ENCODE data around the gene SYAP1. TPM values are rescaled to one million over a fixed set of nuclear protein-coding genes. Genes with fewer than 3 reads are reported as not detected.
A peak's percentile ranks its signal among the peaks of the same experiment; 100 is the strongest.
"Not testable (repeated sequence)": the region's sequence is repeated elsewhere in the genome, so short reads cannot be mapped to it uniquely, and the experiment has no call there.

The SYAP1 gene
- total RNA-seq, 2 experiments from 2014 or later, result 20.6 to 22.3 TPM

- peak; percentile 57 for DNase-seq
- peak within 1 kb of the TSS; percentile 75 for H3K27ac Mint-ChIP-seq
- H3K4me3 Mint-ChIP-seq, result peak within 1 kb of the TSS; percentile 83
- no peaks in the 10 kb centered on the region for H3K9me3 Mint-ChIP-seq
- peaks cover 4% of the 10 kb centered on the region for H3K36me3 Mint-ChIP-seq
- H3K27me3 Mint-ChIP-seq, result no peaks in the 10 kb centered on the region
- H3K4me1 Mint-ChIP-seq, result peaks cover 19% of the 10 kb centered on the region
Measured at GRCh38 chrX:16712548-16713155, 6.8 kb upstream of the SYAP1 start, which contains the start of gene CTPS2. CTPS2 (minus strand) TSS chrX:16712669; CDS start chrX:16702902, 9,767 bp downstream.

GRCh38 chrX:16714504-16714903 is 4.9 kb upstream of the SYAP1 start:
- H3K4me3 Mint-ChIP-seq, result no peak overlapping the region
- H3K36me3 Mint-ChIP-seq, result peaks cover 4% of the 10 kb centered on the region
- H3K4me1 Mint-ChIP-seq, result peaks cover 17% of the 10 kb centered on the region

GRCh38 chrX:16715638-16716037 is 3.8 kb upstream of the SYAP1 start:
- not testable (repeated sequence) for H3K9me3 Mint-ChIP-seq, DNase-seq, H3K4me3 Mint-ChIP-seq, H3K36me3 Mint-ChIP-seq, H3K27ac Mint-ChIP-seq, H3K27me3 Mint-ChIP-seq
- H3K4me1 Mint-ChIP-seq, result peaks cover 13% of the 10 kb centered on the region

More at GRCh38 chrX:16714504-16714903, 4.9 kb upstream of the SYAP1 start:
- no peaks in the 10 kb centered on the region for H3K9me3 Mint-ChIP-seq
- no peak for DNase-seq
- no peaks in the 10 kb centered on the region for H3K27me3 Mint-ChIP-seq
- H3K27ac Mint-ChIP-seq, result no peak overlapping the region

GRCh38 chrX:16716451-16716850 is 3.0 kb upstream of the SYAP1 start:
- not testable (repeated sequence) for H3K36me3 Mint-ChIP-seq, H3K9me3 Mint-ChIP-seq, DNase-seq, H3K27me3 Mint-ChIP-seq, H3K4me3 Mint-ChIP-seq, H3K27ac Mint-ChIP-seq
- H3K4me1 Mint-ChIP-seq, result peaks cover 12% of the 10 kb centered on the region

GRCh38 chrX:16718824-16719333 is 533 bp upstream of the SYAP1 start:
- peak overlapping the region; percentile 89 for H3K4me3 Mint-ChIP-seq
- H3K4me1 Mint-ChIP-seq, result peaks cover 9% of the 10 kb centered on the region
- no peaks in the 10 kb centered on the region for H3K27me3 Mint-ChIP-seq
- DNase-seq, result no peak
- H3K9me3 Mint-ChIP-seq, result no peaks in the 10 kb centered on the region
- H3K36me3 Mint-ChIP-seq, result peaks cover 7% of the 10 kb centered on the region
- peak overlapping the region; percentile 95 for H3K27ac Mint-ChIP-seq

- Mint-ChIP-seq H3K4me1 (peaks cover 9% of the 10 kb centered on the region), H3K9me3 (no peaks in the 10 kb centered on the region), H3K36me3 (peaks cover 7% of the 10 kb centered on the region), H3K27me3 (no peaks in the 10 kb centered on the region), H3K27ac (no peak overlapping the region), H3K4me3 (no peak overlapping the region)
- no peak for DNase-seq
Measured at GRCh38 chrX:16722481-16722880, 3.1 kb downstream of the SYAP1 start.

GRCh38 chrX:16725072-16725471 is 5.7 kb downstream of the SYAP1 start:
- Mint-ChIP-seq H3K36me3 (peaks cover 6% of the 10 kb centered on the region), H3K9me3 (no peaks in the 10 kb centered on the region), H3K4me3 (no peak overlapping the region), H3K27ac (no peak overlapping the region), H3K4me1 (peaks cover 9% of the 10 kb centered on the region), H3K27me3 (no peaks in the 10 kb centered on the region)
- no peak for DNase-seq

- not testable (repeated sequence) for H3K4me1 Mint-ChIP-seq, H3K27ac Mint-ChIP-seq, DNase-seq, H3K36me3 Mint-ChIP-seq, H3K27me3 Mint-ChIP-seq, H3K9me3 Mint-ChIP-seq, H3K4me3 Mint-ChIP-seq
Measured at GRCh38 chrX:16726347-16726988, 7.1 kb downstream of the SYAP1 start.

- no peak for DNase-seq
- Mint-ChIP-seq H3K4me3 (no peak overlapping the region), H3K9me3 (no peaks in the 10 kb centered on the region), H3K27ac (no peak overlapping the region), H3K27me3 (no peaks in the 10 kb centered on the region), H3K36me3 (no peaks in the 10 kb centered on the region), H3K4me1 (peaks cover 2% of the 10 kb centered on the region)
Measured at GRCh38 chrX:16727637-16728036, 8.2 kb downstream of the SYAP1 start.

GRCh38 chrX:16730450-16730849 is 11.0 kb downstream of the SYAP1 start:
- no peak for DNase-seq
- Mint-ChIP-seq H3K9me3 (no peaks in the 10 kb centered on the region), H3K36me3 (peaks cover 2% of the 10 kb centered on the region), H3K4me3 (no peak overlapping the region), H3K27me3 (no peaks in the 10 kb centered on the region), H3K27ac (no peak overlapping the region), H3K4me1 (no peaks in the 10 kb centered on the region)

GRCh38 chrX:16733013-16733412 is 13.6 kb downstream of the SYAP1 start:
- Mint-ChIP-seq H3K9me3 (no peaks in the 10 kb centered on the region), H3K4me1 (no peaks in the 10 kb centered on the region), H3K4me3 (no peak overlapping the region), H3K27me3 (no peaks in the 10 kb centered on the region), H3K27ac (no peak overlapping the region), H3K36me3 (peaks cover 6% of the 10 kb centered on the region)
- no peak for DNase-seq

- Mint-ChIP-seq H3K4me1 (no peaks in the 10 kb centered on the region), H3K36me3 (peaks cover 8% of the 10 kb centered on the region), H3K9me3 (no peaks in the 10 kb centered on the region), H3K27ac (no peak overlapping the region), H3K4me3 (no peak overlapping the region), H3K27me3 (no peaks in the 10 kb centered on the region)
- no peak for DNase-seq
Measured at GRCh38 chrX:16737024-16737423, 17.6 kb downstream of the SYAP1 start.

GRCh38 chrX:16739574-16739973 is 20.2 kb downstream of the SYAP1 start:
- H3K4me1 Mint-ChIP-seq, result no peaks in the 10 kb centered on the region
- peaks cover 10% of the 10 kb centered on the region for H3K36me3 Mint-ChIP-seq
- no peaks in the 10 kb centered on the region for H3K27me3 Mint-ChIP-seq

GRCh38 chrX:16743604-16744325 is 24.4 kb downstream of the SYAP1 start:
- Mint-ChIP-seq H3K36me3 (peaks cover 5% of the 10 kb centered on the region), H3K4me1 (no peaks in the 10 kb centered on the region), H3K27ac (no peak overlapping the region), H3K27me3 (no peaks in the 10 kb centered on the region), H3K9me3 (no peaks in the 10 kb centered on the region), H3K4me3 (no peak overlapping the region)
- no peak for DNase-seq

More at GRCh38 chrX:16739574-16739973, 20.2 kb downstream of the SYAP1 start:
- H3K4me3 Mint-ChIP-seq, result no peak overlapping the region
- H3K27ac Mint-ChIP-seq, result no peak overlapping the region
- no peak for DNase-seq
- H3K9me3 Mint-ChIP-seq, result no peaks in the 10 kb centered on the region

- Mint-ChIP-seq H3K9me3 (no peaks in the 10 kb centered on the region), H3K27me3 (no peaks in the 10 kb centered on the region), H3K36me3 (peaks cover 5% of the 10 kb centered on the region), H3K4me1 (no peaks in the 10 kb centered on the region), H3K27ac (no peak overlapping the region), H3K4me3 (no peak overlapping the region)
- no peak for DNase-seq
Measured at GRCh38 chrX:16745102-16745501, 25.7 kb downstream of the SYAP1 start.
